HepG2 (cell line): Measurements from ENCODE around the gene TRAPPC12. TPM values are rescaled to one million over a fixed set of nuclear protein-coding genes. Genes with fewer than 3 reads are reported as not detected.

Source experiments
- ATAC-seq: fragments of 200-7000 bp; cut with Tn5 transposase; 3 replicates; pipeline ENCODE4 v1.9.1; 2020; ENCODE audit warnings: mild to moderate bottlenecking, moderate library complexity
- BruUV-seq: library from RNA; stranded (reverse); fragments of 400-500 nt; replicated peaks from 2 replicates; lab custom pipeline; 2021; lab: Mats Ljungman, UMichigan
- CTCF ChIA-PET: fragments of 300-600 bp; formaldehyde crosslinking; extraction: SDS; loops from one replicate; lab custom pipeline; 2021; ENCODE audit warnings: low total read pairs, inconsistent platforms, low intra/inter-chr PET ratio; lab: Yijun Ruan, JAX
- POLR2A ChIA-PET: fragments of 350-600 bp; sonication (Branson Sonifier 250); formaldehyde crosslinking; loops from one replicate; lab custom pipeline; 2020; ENCODE audit warnings: antibody characterized with exemption, inconsistent platforms; lab: Yijun Ruan, JAX
- DNase-seq: peaks from one replicate; pipeline ENCODE4 v3.0.0-alpha.2; 2015; ENCODE audit warnings: low spot score
- FAIRE-seq: peaks from 3 replicates; lab custom pipeline; 2011; peaks lifted over from hg19 to GRCh38; lab: Jason Lieb, UNC
- H2AFZ ChIP-seq: one replicate; pipeline ENCODE4 v1.6.1; 2011; ENCODE audit warnings: low read length, inconsistent platforms
- H3K27ac ChIP-seq: fragments of 300-600 bp; 3 replicates; pipeline ENCODE4 v1.8.0; 2011; ENCODE audit warnings: mixed run types, mild to moderate bottlenecking, mixed read lengths, low read length, inconsistent platforms; ENCODE audit not compliant: insufficient read depth; ENCODE audit errors: extremely low read length
- H3K27me3 ChIP-seq, 2 experiments: fragments of 200-600 bp in 1 of 2; 2 replicates in 1 of 2; 3 replicates in 1 of 2; pipeline versions ENCODE4 v1.6.0 to v1.8.0; 2011; ENCODE audit warnings: low read length in 2 of 2, mild to moderate bottlenecking in 2 of 2, moderate library complexity in 2 of 2, inconsistent platforms in 1 of 2; ENCODE audit not compliant: insufficient read depth in 2 of 2, control insufficient read depth in 1 of 2
- H3K36me3 ChIP-seq, 2 experiments: fragments of 200-600 bp in 1 of 2; replicated peaks in 1 of 2; 2 replicates in 1 of 2; 3 replicates in 1 of 2; pipeline versions ENCODE4 v1.5.1 to v1.8.0; 2011; ENCODE audit warnings: low read length in 2 of 2, inconsistent platforms in 1 of 2; ENCODE audit not compliant: insufficient read depth in 2 of 2, control insufficient read depth in 1 of 2
- H3K4me1 ChIP-seq: 2 replicates; pipeline ENCODE4 v1.5.1; 2012; ENCODE audit warnings: low read length, inconsistent platforms; ENCODE audit not compliant: insufficient read depth
- H3K4me2 ChIP-seq: 2 replicates; pipeline ENCODE4 v1.6.0; 2011; ENCODE audit warnings: low read depth, low read length, inconsistent platforms
- H3K4me3 ChIP-seq, 3 experiments: fragments of 200-600 bp in 1 of 3; sonication (generic), shearing (Covaris generic) in 1 of 3; replicated peaks in 1 of 3; 2 replicates each; pipeline ENCODE4 v1.5.1; 2011 to 2016; ENCODE audit warnings: low read length in 3 of 3, inconsistent platforms in 2 of 3, low read depth in 2 of 3, mild to moderate bottlenecking in 2 of 3, control low read depth in 1 of 3, mixed read lengths in 1 of 3; ENCODE audit not compliant: insufficient read depth in 1 of 3
- H3K79me2 ChIP-seq: one replicate; pipeline ENCODE4 v1.6.1; 2011; ENCODE audit warnings: low read length, inconsistent platforms; ENCODE audit not compliant: insufficient read depth
- H3K9ac ChIP-seq: 2 replicates; pipeline ENCODE4 v1.6.0; 2011; ENCODE audit warnings: mild to moderate bottlenecking, low read depth, low read length, inconsistent platforms; ENCODE audit not compliant: insufficient read depth
- H3K9me3 ChIP-seq: 2 replicates; pipeline ENCODE4 v1.5.1; 2012; ENCODE audit warnings: mild to moderate bottlenecking, low read length
- H4K20me1 ChIP-seq: 2 replicates; pipeline ENCODE4 v1.6.0; 2011; ENCODE audit warnings: inconsistent platforms, mild to moderate bottlenecking, low read length, moderate library complexity; ENCODE audit not compliant: insufficient read depth
- FLYWCH1 ChIP-seq: sonication (generic); formaldehyde crosslinking; IDR thresholded peaks from 2 replicates; pipeline ENCODE4 v1.8.1; 2023; ENCODE audit warnings: mild to moderate bottlenecking, missing genetic modification reagents
- GLMP ChIP-seq: sonication (generic); formaldehyde crosslinking; IDR thresholded peaks from 2 replicates; pipeline ENCODE4 v1.9.0; 2021; ENCODE audit warnings: missing genetic modification reagents, mild to moderate bottlenecking, borderline replicate concordance
- MTA1 ChIP-seq: sonication (generic); formaldehyde crosslinking; IDR thresholded peaks from 2 replicates; pipeline ENCODE4 v1.4.0; 2020; ENCODE audit warnings: missing genetic modification reagents, mild to moderate bottlenecking, borderline replicate concordance
- RNF219 ChIP-seq: sonication (generic); formaldehyde crosslinking; IDR thresholded peaks from 2 replicates; pipeline ENCODE4 v1.5.0; 2020; ENCODE audit warnings: mild to moderate bottlenecking, missing genetic modification reagents
- WGBS: methylation state at CpG from one replicate; pipeline ENCODE4 v1.1.6; 2017; ENCODE audit warnings: low lambda C conversion rate; 5-methylcytosine and 5-hydroxymethylcytosine counted together
- in situ Hi-C: cut with HindIII; loops from 2 replicates; pipeline ENCODE4 v1.10.0; 2017; ENCODE audit warnings: low pct_unique_long_range_greater_than_20kb; ENCODE audit not compliant: extremely low pct_ligation_motif_present
- intact Hi-C: fragments of 100-400 bp; cut with micrococcal nuclease; formaldehyde crosslinking; loops from one replicate; pipeline ENCODE4 v1.10.0; 2022; ENCODE audit not compliant: unreplicated experiment
- polyA plus RNA-seq, 8 experiments: library from polyadenylated mRNA; depleted of rRNA in 3 of 8; stranded (reverse) in 7 of 8; unstranded in 1 of 8; fragments of >200 nt; fragmentation: Illumina TruSeq in 4 of 8; extraction: Trizol in 4 of 8; gene quantifications; 2 replicates each; pipeline versions ENCODE4 v1.2.1 to v1.2.3, GENCODE V29; 2011 to 2016; ENCODE audit warnings: low read depth in 4 of 8, missing spikeins in 1 of 8, mixed read lengths in 1 of 8; ENCODE audit not compliant: insufficient read depth in 1 of 8
- total RNA-seq, 5 experiments: library from RNA; depleted of rRNA; stranded (reverse); fragments of >200 nt; fragmentation: Illumina TruSeq; extraction: Trizol; gene quantifications; 2 replicates each; pipeline ENCODE4 v1.2.3, GENCODE V29; 2016; ENCODE audit warnings: low read depth in 1 of 5

TRAPPC12 gene
- total and polyA plus RNA-seq, 2 of the 13 experiments (the other 11 are each of a cell fraction or from before 2014, with no cell fraction given): 46.4 to 97.7 TPM

GRCh38 chr2:3421580-3421979 is 42.1 kb downstream of the TRAPPC12 start:
- DNase-seq (no peak), FAIRE-seq (no peak), ATAC-seq (no peak)
- no peaks in the 10 kb centered on the region for H3K9me3 ChIP-seq
- no peak overlapping the region for H3K4me3 ChIP-seq
- POLR2A ChIA-PET: no interaction called here
- no peak overlapping the region for H3K4me2 ChIP-seq
- H4K20me1 ChIP-seq: no peaks in the 10 kb centered on the region
- H2AFZ ChIP-seq: no peak overlapping the region
- H3K9ac ChIP-seq: no peak overlapping the region
- peaks cover 16% of the 10 kb centered on the region for H3K4me1 ChIP-seq
- no peak overlapping the region for H3K27ac ChIP-seq
- H3K79me2 ChIP-seq: no peaks in the 10 kb centered on the region
- in situ Hi-C loops: no loop called here
- TF ChIP-seq MTA1: 0 out of 2 replicates have a peak, but pooled peaks have one; percentile 15
- TF ChIP-seq GLMP (CRISPR knock-in tag): no peak
- TF ChIP-seq RNF219: no peak
- no peak for TF ChIP-seq FLYWCH1 (CRISPR knock-in tag)
- peaks cover 37 to 79% of the 10 kb centered on the region in 2 experiments for H3K36me3 ChIP-seq
- 96% methylated on average over 19 of the region's 19 CpGs for WGBS
- no TSS peak for BruUV-seq
- CTCF ChIA-PET: no interaction called here
- no peaks in the 10 kb centered on the region for H3K27me3 ChIP-seq
- intact Hi-C loops: no loop called here
